ENCODE data around the gene CSNK1G2. TPM values are rescaled to one million over a fixed set of nuclear protein-coding genes. Genes with fewer than 3 reads are reported as not detected.

Gene CSNK1G2
- total RNA-seq, 1 experiment from 2014 or later = 100.0 TPM

GRCh38 chr19:1931445-1931844 is 9.5 kb upstream of the CSNK1G2 start:
- no peak overlapping the region for H3K56ac ChIP-seq (ENCODE audit: insufficient read length, low read depth, low read length)
- DNase-seq = no peak

More at GRCh38 chr19:1931445-1931844, 9.5 kb upstream of the CSNK1G2 start:
- Mint-ChIP-seq H3K36me3 (ENCODE audit: insufficient read depth in 1 of 3, low read depth in 3 of 3) (peaks cover 6 to 10% (median 10%) of the 10 kb centered on the region in 3 experiments; a peak in 6 of 7 replicates), H3K27ac (no peak overlapping the region), H3K4me3 (no peak overlapping the region), H3K27me3 (ENCODE audit: low read depth) (peaks cover 31% of the 10 kb centered on the region), H3K9me3 (peaks cover 14 to 17% of the 10 kb centered on the region in 2 experiments), H3K4me1 (peaks cover 1 to 6% of the 10 kb centered on the region in 2 experiments; a peak in 1 of 4 replicates)
- H3K27me3 ChIP-seq (ENCODE audit: insufficient read depth, low read length) = no peaks in the 10 kb centered on the region
- no peak overlapping the region for H3T11ph ChIP-seq (ENCODE audit: low read length)
- no peaks in the 10 kb centered on the region for H4K20me1 ChIP-seq (ENCODE audit: control insufficient read depth, insufficient read depth, insufficient read length)
- no peak overlapping the region for H3K27ac ChIP-seq (ENCODE audit: insufficient read length, low read depth, low read length)
- peaks cover 6% of the 10 kb centered on the region for H3K23me2 ChIP-seq (ENCODE audit: insufficient read length, low read depth, low read length, poor library complexity, severe bottlenecking)
- H2BK15ac ChIP-seq (ENCODE audit: low read depth, low read length) = no peak overlapping the region
- no peak overlapping the region for H2BK5ac ChIP-seq (ENCODE audit: insufficient read length, low read length)
- no peaks in the 10 kb centered on the region for H3K4me1 ChIP-seq (ENCODE audit: insufficient read depth, low read length)
- no peak overlapping the region for H3K14ac ChIP-seq (ENCODE audit: insufficient read depth, low read length)
- no peak overlapping the region for H2AK5ac ChIP-seq (ENCODE audit: insufficient read length, low read length)
- no peak overlapping the region for H4K5ac ChIP-seq (ENCODE audit: insufficient read length, low read depth, low read length)
- H4K8ac ChIP-seq (replicated peaks; ENCODE audit: insufficient read length, low read depth, low read length) = no peak overlapping the region
- H3K79me1 ChIP-seq (ENCODE audit: insufficient read depth, low read depth, low read length, poor library complexity, severe bottlenecking) = no peaks in the 10 kb centered on the region
- H3K79me2 ChIP-seq (ENCODE audit: insufficient read depth, low read length) = no peaks in the 10 kb centered on the region
- no peak overlapping the region for H2BK120ac ChIP-seq (ENCODE audit: low read depth, low read length, poor library complexity, severe bottlenecking)
- WGBS (ENCODE audit: extremely low coverage, insufficient read length, low lambda C conversion rate) = no CpG with 5 or more reads among the region's 1 CpG
- H4K91ac ChIP-seq (ENCODE audit: insufficient read length, low read depth, low read length) = no peak overlapping the region
- H3K9ac ChIP-seq (ENCODE audit: extremely low read depth, insufficient read length, low read length) = no peak overlapping the region
- no peak overlapping the region for H3K23ac ChIP-seq (ENCODE audit: insufficient read length, low read depth, low read length)
- H3K9me3 ChIP-seq (ENCODE audit: control insufficient read depth, low read depth, low read length) = no peaks in the 10 kb centered on the region
- no peak overlapping the region for H3K4ac ChIP-seq (ENCODE audit: low read depth, low read length)
- no peak overlapping the region for H2BK20ac ChIP-seq (ENCODE audit: low read depth, low read length, poor library complexity, severe bottlenecking)
- no peak overlapping the region for H3K4me2 ChIP-seq (ENCODE audit: insufficient read depth, insufficient read length, low read length)
- no peak for TF ChIP-seq CTCF (conservative IDR thresholded peaks at IDR 0.05)
- no peak overlapping the region for H2BK12ac ChIP-seq (ENCODE audit: insufficient read length, low read depth, low read length)
- H2AFZ ChIP-seq (ENCODE audit: low read length) = no peak overlapping the region
- no peak overlapping the region for H3K18ac ChIP-seq (ENCODE audit: insufficient read length, low read depth, low read length)
